GM21390 (cell line): ENCODE results near the gene CFAP20.

Source experiments
- ATAC-seq: cut with Tn5 transposase; IDR thresholded peaks from one replicate; pipeline ENCODE4 v1.9.1; 2021; ENCODE audit not compliant: unreplicated experiment

The CFAP20 gene

DNA sequence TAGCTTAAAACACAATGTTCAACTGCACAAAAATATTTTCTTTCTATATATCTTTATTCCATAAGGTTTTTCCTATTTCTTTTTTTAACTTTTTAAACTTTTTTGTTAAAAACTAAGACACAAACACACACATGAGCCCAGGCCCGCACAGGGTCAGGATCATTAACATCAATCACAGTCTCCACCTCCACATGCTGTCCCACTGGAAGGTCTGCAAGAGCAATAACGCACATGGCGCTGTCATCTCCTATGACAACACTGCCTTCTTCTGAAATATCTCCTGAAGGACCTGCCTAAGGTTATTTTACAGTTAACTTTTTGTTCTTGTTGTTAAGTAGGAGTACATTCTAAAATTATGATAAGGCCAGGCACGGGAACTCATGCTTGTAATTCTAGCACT is 4.1 kb downstream of the CFAP20 start:
- ATAC-seq: no peak

DNA sequence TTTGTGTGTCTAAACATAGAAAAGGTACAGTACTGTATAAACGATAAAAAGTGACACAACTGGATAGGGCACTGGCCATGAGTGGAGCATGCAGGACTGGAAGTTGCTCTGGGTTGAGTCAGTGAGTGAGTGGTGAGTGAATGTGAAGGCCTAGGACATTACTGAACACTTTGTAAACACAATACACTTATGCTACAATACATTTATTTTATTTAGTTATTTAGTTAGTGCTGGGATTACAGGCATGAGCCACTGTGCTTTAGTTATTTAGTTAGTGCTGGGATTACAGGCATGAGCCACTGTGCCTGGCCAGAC is 4.6 kb downstream of the CFAP20 start:
- no peak for ATAC-seq

DNA sequence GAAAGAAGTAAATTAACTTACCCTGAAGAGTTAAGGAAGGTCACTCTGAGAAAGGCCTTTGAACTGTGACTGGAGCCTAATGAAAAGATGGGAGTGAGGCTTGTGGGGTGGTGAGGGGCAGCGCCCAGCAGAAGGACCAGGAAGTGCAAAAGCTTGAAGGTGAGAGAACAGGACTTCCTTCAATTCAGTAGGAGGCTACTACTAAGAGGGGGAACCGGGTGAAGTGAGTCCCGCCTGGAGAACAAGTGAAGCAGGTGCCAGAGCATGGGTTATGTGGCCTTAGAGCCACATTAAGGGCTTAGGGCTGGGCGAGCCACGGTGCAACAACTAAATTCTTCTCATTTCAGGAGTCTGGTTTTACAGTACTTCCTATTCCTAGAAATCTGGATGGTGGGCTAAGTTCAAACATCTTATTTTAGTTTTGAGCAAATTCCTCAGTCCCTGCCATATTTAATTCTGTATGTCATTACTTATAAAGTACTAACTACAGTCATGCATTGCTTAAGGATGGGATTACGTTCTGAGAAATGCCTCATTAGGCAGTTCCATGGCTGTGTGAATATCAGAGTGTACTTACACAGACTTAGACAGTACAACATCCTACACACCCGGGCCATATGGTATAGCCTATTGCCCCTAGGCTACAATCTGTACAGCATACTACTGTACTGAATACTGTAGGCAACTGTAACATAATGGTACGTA is 5.1 kb downstream of the CFAP20 start:
- no peak for ATAC-seq

DNA sequence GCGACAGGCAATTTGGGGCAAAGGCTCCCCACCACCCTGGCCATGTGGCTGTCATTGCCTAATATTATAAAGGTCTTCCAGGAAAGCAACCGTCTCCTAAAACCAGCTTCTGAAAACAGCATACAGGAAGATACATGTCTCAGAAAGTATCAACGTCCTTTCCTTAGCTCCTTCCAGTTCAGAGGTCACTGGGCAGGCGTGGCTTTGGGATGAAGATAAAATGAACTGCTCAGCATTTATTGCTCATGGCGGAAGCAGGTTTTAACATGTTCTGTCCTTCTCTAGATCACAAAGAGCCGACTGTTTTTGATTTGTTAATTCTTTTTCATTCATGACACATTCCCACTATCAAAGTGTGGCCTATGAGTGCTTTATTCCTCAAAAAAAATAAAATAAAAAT is 8.0 kb downstream of the CFAP20 start:
- no peak for ATAC-seq

DNA sequence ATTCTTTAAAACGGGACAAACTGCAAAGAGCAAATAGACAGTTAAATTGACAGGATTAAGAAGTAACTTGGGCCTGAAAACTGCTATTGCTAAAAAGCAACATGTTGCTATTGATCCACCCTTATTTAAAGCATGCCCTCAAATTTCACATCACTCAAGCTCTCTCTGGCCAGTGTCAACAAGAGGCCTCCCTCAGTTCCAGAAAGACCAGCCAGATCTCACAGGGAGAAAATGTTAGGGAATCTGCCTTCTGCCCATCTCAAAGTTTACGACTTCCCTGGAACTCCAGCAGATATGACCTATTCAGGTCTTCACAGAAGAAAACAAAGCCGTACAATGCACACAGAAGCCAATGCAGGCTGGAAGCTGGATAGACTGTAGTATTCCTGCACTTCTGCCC is 8.9 kb downstream of the CFAP20 start:
- ATAC-seq: no peak

DNA sequence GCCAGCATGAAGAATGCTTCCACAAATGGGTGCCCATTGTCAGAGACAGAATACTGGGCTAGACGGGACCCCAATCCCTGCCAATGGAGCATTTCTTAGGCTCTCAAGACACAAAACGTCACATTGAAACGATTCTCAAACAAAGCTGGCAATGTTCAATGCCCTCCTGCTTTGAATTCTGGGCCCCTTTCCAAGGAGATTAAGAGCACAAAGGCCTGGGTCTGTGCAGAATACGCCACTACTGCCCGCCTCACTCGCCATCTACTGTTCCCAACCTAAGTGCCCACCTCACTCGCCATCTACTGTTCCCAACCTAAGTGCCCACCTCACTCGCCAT is 9.7 kb downstream of the CFAP20 start:
- ATAC-seq: no peak

DNA sequence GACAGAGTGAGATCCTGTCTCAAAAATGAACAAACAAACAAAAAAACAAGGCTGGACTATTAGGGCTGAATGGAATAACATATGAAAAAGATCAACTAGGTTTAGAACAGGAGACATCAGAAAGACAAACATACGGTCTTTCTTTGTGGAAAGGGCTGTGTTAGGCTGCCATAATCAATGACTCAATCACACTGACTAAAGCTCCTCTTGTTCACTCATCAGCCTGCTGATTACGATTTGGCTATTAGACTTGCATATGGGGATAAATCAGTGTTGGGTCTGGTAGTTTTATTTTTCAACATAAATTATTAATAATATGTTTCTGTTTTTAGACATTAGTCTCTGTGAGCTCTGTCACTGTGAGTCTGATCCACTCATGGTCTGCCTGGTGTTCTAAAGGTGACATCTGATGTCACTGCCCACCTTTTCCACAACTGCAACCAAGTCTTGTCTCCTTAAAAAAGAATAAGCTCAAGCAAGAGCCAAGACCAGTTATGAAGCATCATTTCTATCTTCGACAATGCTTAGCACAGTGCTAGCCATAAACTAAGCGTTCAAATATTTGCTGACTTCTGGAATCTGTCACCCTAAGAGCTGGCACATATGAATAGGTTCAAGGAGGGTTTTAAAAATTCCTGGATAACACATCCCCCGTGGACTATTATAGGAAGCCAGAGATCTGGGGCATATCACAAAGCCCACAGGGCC is 10.2 kb downstream of the CFAP20 start:
- ATAC-seq: no peak

DNA sequence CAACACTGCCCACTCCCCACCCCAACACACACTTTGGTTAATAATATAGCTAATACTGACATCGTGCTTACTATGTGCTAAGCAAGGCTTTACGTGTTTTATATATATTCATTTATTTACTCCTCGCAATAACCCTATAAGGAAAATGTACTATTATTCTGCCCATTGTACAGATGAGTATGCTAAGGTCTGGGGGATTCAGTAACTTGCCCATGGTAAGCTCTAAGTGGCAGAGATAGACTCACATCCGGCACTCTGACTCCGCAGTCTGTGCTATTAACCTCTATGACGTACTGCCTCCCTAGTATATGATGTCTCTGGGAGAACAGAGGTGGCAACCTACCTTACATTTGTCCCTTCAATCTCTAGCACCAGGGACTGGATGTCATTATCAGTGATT is 12.7 kb downstream of the CFAP20 start:
- ATAC-seq: no peak

DNA sequence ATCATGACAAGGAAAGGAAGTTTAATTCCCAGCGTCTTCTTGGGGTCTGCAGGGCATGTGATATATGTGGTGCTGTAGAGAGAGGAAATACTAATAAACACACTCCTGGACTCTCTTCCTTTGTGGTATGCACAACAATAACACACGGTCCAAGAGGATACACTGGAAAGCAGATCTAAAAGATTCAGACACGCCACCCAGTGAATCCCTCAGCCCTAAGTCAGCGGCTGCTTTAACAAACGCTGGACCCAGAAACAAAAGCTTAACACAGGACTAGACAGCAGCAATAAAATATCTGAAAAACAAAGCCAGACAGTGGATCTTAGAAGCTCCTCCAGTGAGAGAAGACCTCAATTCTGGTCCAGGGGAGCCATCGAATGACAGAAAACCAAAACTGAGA is 13.1 kb downstream of the CFAP20 start:
- no peak for ATAC-seq

DNA sequence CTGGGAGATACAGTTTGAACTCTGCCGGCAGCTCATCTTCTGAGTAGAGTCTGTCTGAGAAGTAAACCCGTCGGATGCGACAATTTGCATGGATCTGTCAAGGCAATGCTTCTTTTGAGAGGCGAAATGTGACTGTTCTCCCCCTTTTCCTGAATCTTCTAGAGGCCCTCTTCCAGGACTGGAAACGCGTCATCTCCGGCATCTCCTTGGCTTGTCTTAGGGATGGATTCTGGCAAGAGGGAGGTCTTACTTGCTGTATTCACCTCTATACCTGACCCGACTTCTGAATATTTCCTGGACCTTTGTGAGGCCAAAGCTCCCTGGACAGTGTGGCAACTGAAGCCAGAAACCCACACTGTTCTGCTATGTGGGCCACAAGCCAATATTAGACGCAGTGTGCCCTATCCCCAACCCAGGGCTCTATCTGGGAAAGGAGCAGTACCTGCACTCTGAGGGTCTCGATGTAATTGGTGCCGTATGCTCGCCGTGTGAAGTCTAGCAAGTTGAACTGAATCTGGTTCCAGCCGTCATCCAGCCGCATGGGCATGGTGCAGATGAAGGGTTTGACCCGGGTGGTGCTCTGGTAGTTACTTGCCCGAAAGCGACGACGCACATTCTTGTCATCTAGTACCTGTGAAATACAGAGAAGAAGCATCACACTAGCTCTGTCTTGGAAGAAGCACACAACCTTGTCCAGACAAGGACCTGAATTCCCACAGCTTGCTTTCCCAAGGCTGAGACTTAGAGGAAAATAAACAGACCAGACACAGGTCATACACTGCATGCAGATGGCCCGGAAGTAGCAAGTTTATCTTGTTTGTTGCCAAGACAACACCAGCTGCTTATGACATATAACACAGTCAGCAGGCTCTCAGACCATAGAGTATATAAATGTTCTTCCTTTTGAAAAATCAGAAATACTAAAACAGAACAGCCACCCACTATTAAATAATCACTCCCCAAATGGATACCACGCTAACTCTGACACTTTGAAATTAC is 14.1 kb downstream of the CFAP20 start:
- ATAC-seq: no peak

DNA sequence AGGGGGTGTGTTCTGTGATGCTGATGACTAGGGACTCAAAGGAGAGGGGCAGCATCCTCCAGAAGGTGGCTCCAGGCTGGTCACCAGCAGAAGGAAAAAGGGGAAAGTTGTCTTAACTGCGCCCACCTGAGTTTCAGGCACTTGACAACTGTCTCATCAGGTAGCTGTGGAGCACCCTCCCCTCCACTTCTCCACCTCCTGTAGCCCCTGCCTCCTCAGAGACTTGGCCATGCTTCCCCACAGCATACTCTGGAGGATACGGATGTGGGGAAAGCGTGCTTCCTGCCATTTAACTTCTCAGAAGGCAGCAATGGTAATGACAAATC is 17.9 kb downstream of the CFAP20 start:
- no peak for ATAC-seq

DNA sequence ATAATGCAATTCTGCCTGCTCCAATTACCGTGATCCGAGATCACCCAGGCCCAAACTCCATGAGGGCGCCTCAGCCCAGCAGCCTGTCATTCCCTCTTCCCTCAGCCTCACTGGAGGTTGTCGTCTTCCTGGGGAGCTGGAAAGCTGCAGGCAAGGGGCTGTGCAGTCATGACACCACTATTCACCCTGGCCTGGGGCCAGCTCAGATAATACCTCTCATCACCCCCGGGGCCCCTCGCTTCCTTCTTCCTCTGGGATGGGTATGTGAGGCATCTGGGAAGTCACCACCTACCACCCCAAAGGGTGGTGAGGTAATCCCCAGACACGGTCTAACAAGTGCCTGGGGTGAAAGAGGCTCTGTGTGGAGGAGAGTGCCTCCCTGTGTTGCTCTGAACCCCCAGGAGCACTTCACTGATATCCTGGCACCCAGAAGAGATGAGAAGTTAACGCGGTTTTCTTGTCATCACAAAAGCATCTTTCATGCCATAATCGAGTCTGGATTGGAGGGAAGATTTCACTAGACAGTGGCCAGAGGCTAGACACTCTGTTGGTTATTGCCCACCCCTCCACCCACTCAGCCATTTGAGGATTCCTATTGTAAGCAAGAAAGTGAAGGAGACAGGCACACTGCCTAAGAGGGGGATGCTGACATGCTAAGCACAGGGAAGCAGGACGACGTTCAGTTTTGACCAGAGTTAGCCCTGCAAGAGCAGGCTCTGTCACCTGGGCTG is 18.4 kb downstream of the CFAP20 start:
- ATAC-seq: no peak

DNA sequence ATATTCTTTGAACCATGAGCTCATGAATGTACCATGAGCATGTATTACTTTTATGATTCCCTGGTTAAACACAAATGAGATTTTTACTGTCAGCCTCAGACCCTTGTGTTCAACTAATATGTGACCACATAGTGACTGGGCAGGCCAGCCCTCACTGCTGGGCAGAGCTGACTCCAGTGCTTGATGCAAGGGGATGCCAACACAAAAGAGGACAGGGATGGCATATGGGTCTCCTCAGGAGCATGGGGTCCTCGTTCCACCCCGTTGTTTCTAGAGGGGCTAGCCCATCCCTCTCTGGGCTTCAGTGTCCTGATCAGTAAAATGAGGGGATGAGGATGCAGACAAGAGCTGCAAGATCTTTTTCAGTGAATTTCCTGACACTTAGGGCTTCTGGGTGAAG is 19.3 kb downstream of the CFAP20 start:
- no peak for ATAC-seq

DNA sequence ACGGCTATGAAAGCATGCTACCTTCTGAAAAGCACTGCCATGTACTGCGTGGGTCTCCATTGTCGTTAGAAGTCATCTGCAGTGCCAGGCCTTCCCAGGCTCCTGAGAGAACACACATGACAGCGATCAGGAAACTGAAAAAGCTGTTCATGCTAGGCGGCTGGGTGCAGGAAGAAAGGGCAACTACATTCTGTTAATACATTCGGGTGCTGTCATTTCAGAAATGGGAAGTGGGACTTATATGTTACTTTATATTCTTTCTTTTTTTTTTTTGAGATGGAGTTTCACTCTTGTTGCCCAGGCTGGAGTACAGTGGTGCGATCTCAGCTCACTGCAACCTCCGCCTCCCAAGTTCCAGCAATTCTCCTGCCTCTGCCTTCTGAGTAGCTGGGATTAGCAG is 19.9 kb downstream of the CFAP20 start:
- ATAC-seq: no peak

DNA sequence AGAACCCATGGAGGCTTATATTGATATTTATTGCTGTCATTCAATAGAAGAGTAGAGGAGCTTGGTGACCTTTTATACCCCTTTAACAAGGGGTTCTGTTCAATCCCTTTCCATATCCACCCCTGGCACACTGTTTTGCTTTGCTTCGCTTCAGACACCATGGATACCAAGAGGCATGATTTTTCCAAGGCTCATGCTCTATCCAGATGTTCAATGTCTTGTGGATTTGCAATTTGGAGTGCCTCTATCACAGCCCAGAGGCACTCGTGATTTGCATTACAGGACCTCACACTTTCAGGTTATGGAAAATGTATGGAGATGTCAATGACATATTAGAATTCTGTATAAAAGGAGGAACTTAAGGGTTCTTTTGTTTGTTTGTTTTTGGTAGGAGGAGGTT is 21.5 kb downstream of the CFAP20 start:
- ATAC-seq: no peak

DNA sequence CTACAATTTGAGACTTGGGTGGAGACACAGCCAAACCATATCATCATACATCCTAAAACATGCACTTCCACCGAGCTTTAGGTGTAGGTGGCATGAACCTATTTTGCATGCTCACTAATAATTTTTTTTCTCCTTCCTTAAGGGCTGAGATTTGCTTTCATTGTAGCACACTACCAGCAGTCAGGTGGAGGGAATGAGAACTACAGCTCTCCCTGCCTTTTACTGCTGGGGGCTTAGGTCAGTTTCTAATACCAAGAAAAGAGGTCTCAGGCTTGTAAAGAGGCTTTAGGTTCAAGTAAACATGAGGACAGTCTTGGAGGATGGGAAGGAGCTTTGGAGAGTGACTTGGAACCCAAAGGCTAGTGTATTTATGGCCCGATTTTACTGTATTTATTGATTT is 22.0 kb downstream of the CFAP20 start:
- ATAC-seq: no peak

DNA sequence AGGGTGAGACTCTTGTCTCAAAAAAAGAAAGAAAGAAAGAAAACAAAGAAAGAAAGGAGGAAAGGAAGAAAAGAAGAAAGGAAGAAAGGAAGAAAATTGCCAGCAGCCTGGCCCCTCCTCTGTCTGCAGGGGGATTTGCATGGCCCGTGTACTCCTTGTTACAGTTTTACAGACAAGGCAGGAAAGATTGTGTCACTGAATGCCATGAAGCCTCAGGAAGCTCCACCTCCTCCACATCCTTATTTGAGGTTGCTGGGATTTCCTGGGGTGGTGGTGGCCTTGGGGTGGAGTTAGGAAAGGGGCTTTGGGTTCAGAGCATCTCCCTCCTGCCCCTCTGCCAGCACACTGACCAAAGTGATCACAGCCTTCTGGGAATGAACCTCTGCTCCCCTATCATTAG is 23.6 kb downstream of the CFAP20 start:
- no peak for ATAC-seq

DNA sequence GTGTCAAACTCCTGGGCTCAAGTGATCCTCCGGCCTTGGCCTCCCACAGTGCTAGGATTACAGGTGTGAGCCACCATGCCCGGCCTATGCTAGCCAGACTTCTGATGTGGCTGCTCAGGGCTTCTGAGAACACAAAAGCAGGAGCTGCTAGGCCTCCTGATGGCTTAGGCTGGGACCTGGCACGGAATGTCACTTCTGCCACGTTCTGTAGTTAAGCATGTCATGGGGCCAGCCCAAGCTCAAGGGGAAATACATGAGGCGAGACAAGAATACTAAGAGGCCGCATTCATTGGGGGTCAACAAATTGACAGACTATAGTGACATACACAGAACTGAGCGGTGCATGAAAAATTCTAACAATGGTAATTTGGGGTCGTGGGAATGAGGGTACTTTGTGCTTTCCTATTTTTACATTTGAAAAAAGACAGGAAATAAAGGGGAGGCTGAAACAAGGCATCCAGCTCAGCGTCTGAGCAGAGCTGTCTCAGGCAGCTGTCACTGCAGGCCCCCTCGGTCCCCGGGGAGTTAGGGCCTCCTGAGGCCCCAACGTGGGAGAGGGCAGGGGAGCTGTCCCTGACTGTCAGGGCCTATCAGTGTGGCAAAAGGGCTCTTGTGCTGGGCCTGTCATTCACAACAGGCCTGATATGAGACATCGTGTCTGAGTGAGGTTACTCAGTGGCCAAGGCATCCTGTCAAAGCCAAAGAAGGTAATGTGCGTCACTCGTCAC is 26.4 kb downstream of the CFAP20 start:
- no peak for ATAC-seq

DNA sequence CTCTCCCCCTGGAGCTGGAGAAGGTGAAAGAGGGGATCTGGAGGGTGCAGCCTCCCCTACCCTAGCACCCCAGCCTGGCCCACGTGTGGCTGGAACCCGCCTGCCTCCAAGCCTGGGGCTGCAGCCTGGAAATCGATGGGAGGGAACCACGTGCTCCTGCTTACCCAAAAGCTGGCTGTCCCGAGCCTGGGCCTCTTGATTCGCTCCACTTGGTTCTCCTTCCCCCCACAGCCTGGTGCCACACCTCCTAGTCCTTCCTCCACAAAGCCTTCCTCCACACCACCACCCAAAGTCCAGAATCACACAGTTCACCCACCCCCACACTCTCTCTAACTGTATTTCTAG is 29.3 kb downstream of the CFAP20 start:
- ATAC-seq: no peak

DNA sequence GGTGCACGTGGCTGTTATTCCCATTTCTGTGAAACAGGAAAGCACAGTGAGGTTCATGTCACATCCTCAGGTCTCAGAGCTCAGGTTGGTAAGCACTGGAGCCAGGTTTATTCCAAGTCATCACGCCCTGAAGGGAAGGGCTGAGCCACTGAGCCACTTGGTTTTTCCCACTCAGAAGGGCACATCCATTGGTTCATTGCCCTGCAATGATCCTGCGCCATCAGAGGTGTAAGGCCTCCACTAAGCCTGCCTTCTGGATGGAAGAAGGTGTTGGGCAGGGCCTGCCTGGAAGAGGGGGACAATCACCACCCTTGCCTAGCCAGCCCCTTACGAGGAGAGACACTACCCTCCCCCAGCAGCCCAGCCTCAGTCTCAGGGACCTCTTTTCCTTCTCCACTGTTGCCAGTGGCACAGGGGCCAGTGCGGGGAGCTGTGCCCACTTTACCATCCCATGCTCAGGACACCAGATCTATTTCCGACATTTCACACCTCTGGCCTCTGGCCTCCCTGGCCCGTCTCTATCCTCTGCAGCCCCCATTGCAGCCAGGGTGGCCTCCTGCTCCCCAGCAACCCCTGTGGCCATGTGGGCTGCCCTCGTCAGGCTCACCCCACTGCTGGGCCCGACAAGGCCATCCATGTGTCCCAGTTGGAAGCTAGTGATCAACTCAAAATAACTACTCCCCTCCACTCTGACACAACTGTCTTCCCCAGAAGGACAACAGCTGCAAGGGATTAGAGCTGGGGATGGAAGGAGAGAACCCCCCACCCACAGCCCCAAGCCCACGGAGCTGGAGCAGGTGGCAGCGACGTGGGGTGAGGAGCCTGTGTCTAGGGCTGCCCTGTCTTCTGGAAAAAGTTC is 29.9 kb downstream of the CFAP20 start:
- ATAC-seq: no peak
